Stromal cell of bone marrow (primary cell): ENCODE data around the gene RAVER1.
A peak's percentile ranks its signal among the peaks of the same experiment; 100 is the strongest.

Experiments
- DNase-seq: peaks from one replicate; pipeline ENCODE4 v3.0.0-alpha.2; 2012; ENCODE audit warnings: low read depth

RAVER1 gene

GRCh38 chr19:10318807-10319682 lies 14.3 kb downstream of the RAVER1 start:
- DNase-seq, result no peak

- DNase-seq, result no peak
These were observed 15.4 kb downstream of the RAVER1 start for GRCh38 chr19:10317857-10318462.

GRCh38 chr19:10317045-10317856 lies 16.1 kb downstream of the RAVER1 start:
- DNase-seq, result no peak

- DNase-seq, result no peak
These were observed 16.9 kb downstream of the RAVER1 start for GRCh38 chr19:10316229-10317044.

GRCh38 chr19:10315335-10316214 lies 17.8 kb downstream of the RAVER1 start, which contains the start of gene FDX2:
Gene FDX2, minus strand, starts transcription at chr19:10316015. Its CDS starts 19 bp downstream, at chr19:10315996.
- peak; percentile 68 for DNase-seq

- DNase-seq, result no peak
These were observed 23.9 kb downstream of the RAVER1 start, which contains the start of gene ZGLP1 for GRCh38 chr19:10309423-10309822. Gene ZGLP1, minus strand, starts transcription at chr19:10309815.

- no peak for DNase-seq
These were observed 27.0 kb downstream of the RAVER1 start for GRCh38 chr19:10306327-10306726.

- DNase-seq, result no peak
These were observed 28.1 kb downstream of the RAVER1 start for GRCh38 chr19:10305139-10305806.

- no peak for DNase-seq
These were observed 33.5 kb downstream of the RAVER1 start for GRCh38 chr19:10299545-10300458.

GRCh38 chr19:10295847-10296591 lies 37.3 kb downstream of the RAVER1 start:
- no peak for DNase-seq

GRCh38 chr19:10295305-10295846 lies 38.0 kb downstream of the RAVER1 start:
- no peak for DNase-seq

GRCh38 chr19:10294368-10294697 lies 39.0 kb downstream of the RAVER1 start:
- no peak for DNase-seq

- no peak for DNase-seq
These were observed 39.5 kb downstream of the RAVER1 start for GRCh38 chr19:10293637-10294367.

- DNase-seq, result no peak
These were observed 40.3 kb downstream of the RAVER1 start for GRCh38 chr19:10292789-10293636.

- no peak for DNase-seq
These were observed 41.0 kb downstream of the RAVER1 start for GRCh38 chr19:10292206-10292788.
